Transverse colon (tissue), 4 donors: ENCODE results near the gene IFITM1. TPM values are rescaled to one million over a fixed set of nuclear protein-coding genes. Genes with fewer than 3 reads are reported as not detected.
A peak's percentile ranks its signal among the peaks of the same experiment; 100 is the strongest.
"Not testable (repeated sequence)": the region's sequence is repeated elsewhere in the genome, so short reads cannot be mapped to it uniquely, and the experiment has no call there.

ENCODE experiments used
- DNase-seq: peaks from one replicate; pipeline ENCODE4 v3.0.0-alpha.2; 2019
- H3K27ac ChIP-seq, 4 donors: fragments of 200-600 bp; sonication (generic); 2 replicates each; pipeline ENCODE4 v1.5.1; 2016 to 2018; ENCODE audit warnings: inconsistent platforms in 4 of 4
- H3K27me3 ChIP-seq: fragments of 200-600 bp; sonication (generic); 2 replicates; pipeline ENCODE4 v1.5.1; 2017; ENCODE audit warnings: inconsistent platforms
- H3K36me3 ChIP-seq, 4 donors: fragments of 200-600 bp; sonication (generic); 2 replicates each; pipeline ENCODE4 v1.5.1; 2017 to 2019; ENCODE audit warnings: inconsistent platforms in 4 of 4
- H3K4me1 ChIP-seq, 4 donors: fragments of 200-600 bp; sonication (generic); 2 replicates each; pipeline ENCODE4 v1.5.1; 2017 to 2020; ENCODE audit warnings: inconsistent platforms in 4 of 4
- H3K4me3 ChIP-seq, 4 donors: fragments of 200-600 bp; sonication (generic); 1 replicate in 1 of 4; 2 replicates in 3 of 4; pipeline versions ENCODE4 v1.5.1 to v1.6.1; 2017 to 2019; ENCODE audit warnings: inconsistent platforms in 4 of 4
- H3K9me3 ChIP-seq, 2 donors: fragments of 200-600 bp; sonication (generic); 2 replicates each; pipeline ENCODE4 v1.5.1; 2017 to 2019; ENCODE audit warnings: inconsistent platforms in 2 of 2
- EP300 ChIP-seq: sonication (generic); formaldehyde crosslinking; IDR thresholded peaks from one replicate; pipeline ENCODE4 v1.6.1; 2017; ENCODE audit warnings: antibody characterized with exemption, low read depth
- POLR2A ChIP-seq: fragments of 450-650 bp; IDR thresholded peaks from one replicate; pipeline ENCODE4 v1.6.1; 2016; ENCODE audit warnings: antibody characterized with exemption, mild to moderate bottlenecking, moderate library complexity
- POLR2AphosphoS5 ChIP-seq, 3 donors: sonication (generic); formaldehyde crosslinking; IDR thresholded peaks; one replicate each; pipeline ENCODE4 v1.6.1; 2016; ENCODE audit warnings: antibody characterized with exemption in 3 of 3
- WGBS, 2 donors: methylation state at CpG; one replicate each; pipeline ENCODE4 v1.1.5; 2018; ENCODE audit warnings: low coverage in 1 of 2; 5-methylcytosine and 5-hydroxymethylcytosine counted together
- in situ Hi-C, 4 donors: fragments of 200-750 bp; cut with MboI; loops; one replicate each; pipeline versions ENCODE4 v1.15.0 to v1.15.1; 2017; ENCODE audit warnings: low sequenced_read_pairs in 3 of 4, low pct_ligation_motif_present in 1 of 4, low pct_unique_long_range_greater_than_20kb in 1 of 4
- intact Hi-C: fragments of 100-400 bp; cut with DNase I; formaldehyde crosslinking; loops from one replicate; pipeline ENCODE4 v1.15.1; 2023; ENCODE audit warnings: low total_unique reads
- total RNA-seq, 4 donors: library from RNA; depleted of rRNA; stranded (reverse); fragments of >200 nt; gene quantifications; one replicate each; pipeline ENCODE4 v1.1.0, GENCODE V29; 2016
- TF ChIP-seq, protein P1 (sequence below), 5 experiments: fragments of 200-600 bp in 3 of 5; fragments of 450-650 bp in 2 of 5; sonication (generic) in 3 of 5; IDR thresholded peaks; 1 replicate in 2 of 5; 2 replicates in 3 of 5; pipeline ENCODE4 v1.5.1; 2016 to 2017; ENCODE audit warnings: antibody characterized with exemption in 5 of 5, inconsistent platforms in 3 of 5, mild to moderate bottlenecking in 2 of 5, moderate library complexity in 1 of 5

IFITM1 gene
- total RNA-seq, 4 donors from 2014 or later: 19.9 to 109 (median 60.5) TPM

DNA sequence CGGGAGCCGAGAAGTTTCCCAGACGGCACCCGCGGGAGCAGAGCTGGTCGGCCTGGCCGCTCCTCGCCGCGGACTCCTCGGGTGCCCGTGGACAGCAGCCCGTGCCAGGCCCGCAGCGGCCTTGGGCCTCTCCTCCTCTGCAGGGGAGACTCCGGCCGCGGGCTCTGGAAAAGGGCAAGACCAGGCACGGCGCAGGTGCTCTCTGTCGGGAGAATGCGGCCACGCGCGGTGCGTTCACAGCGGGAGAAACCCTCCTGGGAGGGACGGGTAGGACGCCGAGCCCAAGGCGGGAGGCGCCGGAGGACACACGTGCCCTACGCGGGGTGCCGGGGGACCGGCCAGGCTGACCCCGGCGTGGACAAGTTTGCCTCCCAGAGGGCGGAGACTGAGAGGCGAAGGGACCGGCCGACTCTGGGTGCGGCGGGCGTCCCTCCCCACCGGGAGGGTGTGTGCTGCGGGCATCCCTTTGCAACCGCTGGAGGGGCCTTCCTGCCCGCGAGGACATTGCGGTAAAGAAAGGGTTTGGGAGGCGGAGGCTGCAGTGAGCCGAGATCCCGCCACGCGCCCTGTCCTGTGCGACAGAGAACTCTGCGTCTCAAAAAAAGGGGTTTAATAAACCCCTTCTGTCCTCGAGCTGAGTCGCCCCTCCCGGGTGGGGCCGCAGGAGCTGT is 2.3 kb downstream of the IFITM1 start:
- DNase-seq: no peak
- TF ChIP-seq POLR2A (peak; percentile 22), EP300 (no peak), POLR2AphosphoS5 (IDR thresholded peaks at IDR 0.05) (peak in 2 of 3 donors; percentile 14 to 30)
- TF ChIP-seq, protein P1, sequence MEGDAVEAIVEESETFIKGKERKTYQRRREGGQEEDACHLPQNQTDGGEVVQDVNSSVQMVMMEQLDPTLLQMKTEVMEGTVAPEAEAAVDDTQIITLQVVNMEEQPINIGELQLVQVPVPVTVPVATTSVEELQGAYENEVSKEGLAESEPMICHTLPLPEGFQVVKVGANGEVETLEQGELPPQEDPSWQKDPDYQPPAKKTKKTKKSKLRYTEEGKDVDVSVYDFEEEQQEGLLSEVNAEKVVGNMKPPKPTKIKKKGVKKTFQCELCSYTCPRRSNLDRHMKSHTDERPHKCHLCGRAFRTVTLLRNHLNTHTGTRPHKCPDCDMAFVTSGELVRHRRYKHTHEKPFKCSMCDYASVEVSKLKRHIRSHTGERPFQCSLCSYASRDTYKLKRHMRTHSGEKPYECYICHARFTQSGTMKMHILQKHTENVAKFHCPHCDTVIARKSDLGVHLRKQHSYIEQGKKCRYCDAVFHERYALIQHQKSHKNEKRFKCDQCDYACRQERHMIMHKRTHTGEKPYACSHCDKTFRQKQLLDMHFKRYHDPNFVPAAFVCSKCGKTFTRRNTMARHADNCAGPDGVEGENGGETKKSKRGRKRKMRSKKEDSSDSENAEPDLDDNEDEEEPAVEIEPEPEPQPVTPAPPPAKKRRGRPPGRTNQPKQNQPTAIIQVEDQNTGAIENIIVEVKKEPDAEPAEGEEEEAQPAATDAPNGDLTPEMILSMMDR (IDR thresholded peaks at IDR 0.05): no peak
- Histone ChIP-seq H3K27me3 (peaks cover 12% of the 10 kb centered on the region), H3K36me3 (no peaks in the 10 kb centered on the region), H3K27ac (peak overlapping the region; percentile 88 to 90 (median 89)), H3K4me1 (peaks cover 13 to 53% (median 35%) of the 10 kb centered on the region in 4 donors), H3K4me3 (peak overlapping the region; percentile 27 to 49 (median 42)), H3K9me3 (no peaks in the 10 kb centered on the region)
- in situ Hi-C loops (no loop called here), intact Hi-C loops (no loop called here)
- 24 to 54% methylated on average over 9 to 49 of the region's 64 CpGs for WGBS, 2 donors

DNA sequence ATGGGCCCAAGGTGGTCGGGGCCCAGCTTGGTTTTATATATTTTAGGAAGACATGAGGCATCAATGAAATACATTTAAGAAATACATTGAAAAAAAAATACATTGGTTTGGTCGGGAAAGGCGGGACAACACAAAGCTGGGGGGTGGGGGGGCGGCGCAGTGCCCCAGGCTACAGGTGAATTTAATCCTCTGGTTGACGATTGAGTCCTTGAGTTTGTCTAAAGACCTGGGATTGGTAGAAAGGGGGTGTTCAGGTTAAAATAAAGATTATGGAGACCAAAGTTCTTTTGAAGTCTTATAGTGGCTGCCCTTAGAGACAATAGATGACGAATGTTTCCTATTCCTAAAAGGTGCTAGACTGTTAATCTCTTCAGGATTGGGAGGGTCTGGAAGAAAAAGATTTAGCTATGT is 3.1 kb downstream of the IFITM1 start:
- H3K4me3 ChIP-seq: peak overlapping the region in 1 of 4 donors; percentile 49
- H3K27ac ChIP-seq: peak overlapping the region; percentile 88 to 90 (median 89)
- in situ Hi-C loops: no loop called here

DNA sequence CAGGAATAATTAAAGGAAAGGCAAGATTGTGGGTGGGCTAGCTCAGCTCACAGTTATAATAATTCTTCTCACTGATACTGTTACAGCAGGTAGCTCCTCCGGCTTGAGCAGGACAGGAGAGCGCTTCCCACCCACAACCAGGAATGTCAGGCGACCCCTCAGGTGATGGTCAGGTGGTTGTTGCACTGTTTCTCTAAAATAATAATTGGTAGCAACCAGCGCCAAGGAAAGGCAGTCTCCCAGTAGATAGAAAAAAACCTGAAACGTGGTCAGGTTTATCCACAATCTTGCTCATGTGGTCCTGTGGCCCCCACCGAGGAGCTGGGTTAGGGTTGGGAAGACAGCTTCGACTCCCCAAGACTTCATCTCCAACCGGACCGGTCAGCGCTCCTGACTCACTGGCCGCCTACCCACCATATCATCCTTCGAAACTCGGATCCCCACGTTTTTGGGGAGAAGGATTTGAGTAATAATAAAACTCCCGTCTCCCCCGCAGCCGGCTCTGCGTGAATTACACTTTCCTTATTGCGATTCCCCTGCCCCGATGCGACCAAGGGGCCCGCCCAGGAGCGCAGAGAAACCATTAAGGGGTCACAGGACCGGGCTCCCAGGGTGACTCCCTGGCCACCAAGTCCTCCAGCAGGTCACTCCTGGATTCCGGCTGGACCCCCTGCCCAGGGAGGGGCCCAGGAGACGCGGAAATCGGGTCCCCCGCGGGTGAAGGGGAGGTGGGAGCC is 4.0 kb downstream of the IFITM1 start:
- in situ Hi-C loops: not testable (repeated sequence)

More for the DNA sequence above, 3.1 kb downstream of the IFITM1 start:
- Histone ChIP-seq H3K36me3 (no peaks in the 10 kb centered on the region), H3K4me1 (peaks cover 13 to 52% (median 33%) of the 10 kb centered on the region in 4 donors), H3K9me3 (no peaks in the 10 kb centered on the region), H3K27me3 (peaks cover 12% of the 10 kb centered on the region)
- TF ChIP-seq POLR2A: no peak
- TF ChIP-seq, protein P1 (IDR thresholded peaks at IDR 0.05): no peak
- no peak for TF ChIP-seq EP300
- no peak for TF ChIP-seq POLR2AphosphoS5 (IDR thresholded peaks at IDR 0.05)
- intact Hi-C loops: no loop called here
- WGBS, 2 donors: 45 to 66% methylated on average over 6 to 7 of the region's 7 CpGs
- DNase-seq: no peak

DNA sequence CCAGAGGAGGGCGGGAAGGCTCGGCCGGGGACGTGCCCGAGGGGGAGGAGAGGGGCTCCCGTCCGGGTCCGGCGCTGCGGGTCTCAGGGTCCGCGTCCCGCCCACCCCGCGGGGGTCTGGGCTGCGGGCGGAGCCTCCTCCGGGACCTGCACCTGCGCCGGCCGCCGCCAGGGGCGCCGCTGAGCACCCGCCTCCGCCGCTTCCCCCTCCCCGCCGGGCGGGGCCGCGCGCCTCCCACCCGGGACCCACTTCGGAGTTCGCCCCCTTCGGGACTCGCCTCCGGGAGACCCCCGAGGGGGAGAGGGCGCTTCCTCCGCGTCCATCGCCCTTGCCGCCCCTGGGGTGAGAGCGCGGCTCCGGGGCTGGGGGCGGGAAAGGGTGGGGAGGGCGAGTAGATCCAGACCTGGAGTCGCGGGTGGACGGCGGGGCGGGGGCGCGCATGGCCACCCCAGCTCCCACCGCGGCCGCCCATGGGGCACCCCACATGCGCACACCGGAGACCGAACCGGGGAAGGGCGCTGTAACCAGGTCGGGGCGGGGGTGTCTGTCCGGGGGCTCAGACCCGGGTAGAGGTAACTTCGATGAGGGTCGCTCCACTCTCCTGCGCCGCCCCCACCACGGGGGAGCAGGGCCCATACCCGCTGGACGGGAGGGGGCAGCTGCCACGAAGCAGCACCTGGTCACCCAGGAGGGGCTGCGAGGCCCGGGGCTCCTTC is 4.7 kb downstream of the IFITM1 start:
- Histone ChIP-seq H3K4me1 (peaks cover 5 to 35% (median 20%) of the 10 kb centered on the region in 4 donors), H3K27ac (peak overlapping the region; percentile 88 to 97 (median 94)), H3K27me3 (peaks cover 12% of the 10 kb centered on the region), H3K4me3 (peak overlapping the region; percentile 39 to 69 (median 55))
- WGBS, 2 donors: 4% methylated on average over 5 of the region's 79 CpGs; no CpG with 5 or more reads in 1 of the 2 donors
- DNase-seq, H3K36me3 ChIP-seq, H3K9me3 ChIP-seq, in situ Hi-C loops, intact Hi-C loops: not testable (repeated sequence)

More for the DNA sequence above, 4.0 kb downstream of the IFITM1 start:
- H3K9me3 ChIP-seq, intact Hi-C loops, DNase-seq, H3K36me3 ChIP-seq: not testable (repeated sequence)
- peaks cover 13 to 43% (median 27%) of the 10 kb centered on the region in 4 donors for H3K4me1 ChIP-seq
- peak overlapping the region in 1 of 4 donors; percentile 37 for H3K4me3 ChIP-seq
- WGBS, 2 donors: 62% methylated on average over 10 of the region's 30 CpGs; no CpG with 5 or more reads in 1 of the 2 donors
- peak overlapping the region; percentile 88 to 90 (median 89) for H3K27ac ChIP-seq
- peaks cover 12% of the 10 kb centered on the region for H3K27me3 ChIP-seq
